GM18507 (cell line): Measurements from ENCODE around the gene EVA1B.
A peak's percentile ranks its signal among the peaks of the same experiment; 100 is the strongest.

Experiments used
- DNase-seq: peaks from one replicate; pipeline ENCODE4 v3.0.0; 2011; ENCODE audit warnings: low read depth; ENCODE audit not compliant: insufficient read length; ENCODE audit errors: extremely low spot score
- FAIRE-seq: peaks from 2 replicates; lab custom pipeline; 2011; peaks lifted over from hg19 to GRCh38; lab: Jason Lieb, UNC

EVA1B gene, protein sequence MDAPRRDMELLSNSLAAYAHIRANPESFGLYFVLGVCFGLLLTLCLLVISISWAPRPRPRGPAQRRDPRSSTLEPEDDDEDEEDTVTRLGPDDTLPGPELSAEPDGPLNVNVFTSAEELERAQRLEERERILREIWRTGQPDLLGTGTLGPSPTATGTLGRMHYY

DNA sequence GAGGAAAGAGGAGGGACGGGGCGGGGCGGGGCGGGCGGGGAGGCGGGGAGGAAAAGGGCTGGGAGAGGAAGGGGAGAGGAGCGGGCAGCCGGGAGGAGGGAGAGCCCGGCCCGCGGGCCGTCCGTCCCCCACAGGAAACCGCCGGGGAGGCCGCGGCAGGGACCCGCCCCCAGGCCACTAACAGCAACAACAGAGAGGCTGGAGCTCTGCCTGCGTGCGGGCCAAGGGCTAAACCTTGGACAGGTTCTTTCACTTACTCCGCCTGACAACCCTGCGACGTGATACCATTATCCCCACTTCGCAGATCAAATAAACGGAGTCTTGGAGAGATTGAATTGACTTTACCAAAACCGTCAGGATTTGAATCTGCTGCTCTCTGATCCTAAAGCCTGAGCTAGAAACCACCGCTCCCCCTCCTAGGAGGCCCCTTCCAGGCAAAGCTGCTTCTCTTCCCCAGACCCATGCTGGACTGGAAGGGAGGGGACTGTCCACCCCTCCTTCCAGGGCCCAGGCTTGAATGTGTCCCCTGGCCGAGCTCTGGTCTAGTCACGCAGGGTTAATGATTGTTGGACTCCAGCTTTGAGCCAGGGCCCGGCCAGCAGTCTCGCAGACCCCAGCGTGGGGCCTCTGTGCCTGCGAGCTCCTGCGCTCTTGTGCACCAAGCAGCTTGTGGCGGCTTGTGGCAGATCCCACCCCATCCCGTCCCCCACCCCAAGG lies at the start of gene EVA1B:
EVA1B (minus strand) TSS at position 10 of the 717 bp plus-strand sequence. CDS start 608 bp downstream, outside the sequence.
- FAIRE-seq (peak; percentile 71), DNase-seq (no peak)

DNA sequence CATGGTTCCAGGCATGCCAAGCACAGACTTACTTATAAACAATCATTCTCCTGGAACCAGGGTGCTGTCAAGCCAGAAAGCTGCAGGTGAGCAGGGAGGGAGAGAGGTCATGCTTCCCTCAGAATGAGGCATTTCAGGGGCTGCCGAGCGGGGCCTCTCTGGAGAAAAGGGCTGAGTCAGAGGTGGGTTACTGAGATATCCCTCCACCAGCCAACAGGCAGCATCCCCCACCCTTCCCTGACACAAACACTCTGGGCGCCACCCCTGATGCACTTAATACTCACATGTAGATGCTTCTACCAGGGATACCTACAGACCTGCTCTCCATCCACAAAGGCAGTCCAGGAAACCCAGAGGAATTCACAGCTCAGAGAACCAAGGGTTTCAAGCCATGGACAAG lies 49.2 kb upstream of the EVA1B start:
- DNase-seq (no peak), FAIRE-seq (no peak)

DNA sequence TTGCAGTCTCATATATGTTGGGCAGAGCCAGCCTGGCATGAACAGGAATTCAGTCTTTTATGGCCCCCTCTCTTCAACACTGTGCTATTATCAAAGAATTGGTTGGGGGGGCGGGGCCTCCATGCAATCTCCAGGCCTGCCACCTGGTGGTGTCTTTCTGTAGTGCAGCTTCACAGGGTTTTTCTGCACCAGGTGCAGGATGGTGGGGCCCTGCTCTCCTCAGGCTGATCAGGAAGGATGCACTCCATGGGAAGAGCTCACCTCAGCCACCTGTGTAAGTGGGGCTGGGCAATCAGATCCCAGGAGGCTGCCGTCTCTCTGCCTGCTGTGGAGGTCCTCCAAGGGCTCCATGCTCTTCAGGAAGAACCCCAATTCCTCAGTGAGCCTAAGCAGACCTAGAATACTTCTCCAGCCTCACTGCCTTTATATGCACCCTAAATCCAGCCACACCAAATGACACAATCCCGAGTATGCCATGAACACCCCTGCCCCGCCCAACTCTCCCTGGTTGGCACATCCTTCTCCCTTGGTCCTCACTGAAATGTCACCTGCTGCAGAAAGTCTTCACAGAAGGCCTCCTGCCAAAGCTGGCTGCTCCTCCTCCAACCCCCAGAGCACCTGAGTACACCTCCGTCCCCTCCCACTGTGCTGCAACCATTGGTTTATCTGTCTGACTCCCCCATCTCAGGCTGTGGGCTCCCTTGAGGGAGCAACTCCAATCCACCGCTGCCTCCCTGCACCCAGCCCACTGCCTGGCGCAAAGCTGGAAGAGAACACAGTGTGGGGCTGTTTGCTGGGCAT lies 45.8 kb upstream of the EVA1B start:
- FAIRE-seq, result peak; percentile 95

DNA sequence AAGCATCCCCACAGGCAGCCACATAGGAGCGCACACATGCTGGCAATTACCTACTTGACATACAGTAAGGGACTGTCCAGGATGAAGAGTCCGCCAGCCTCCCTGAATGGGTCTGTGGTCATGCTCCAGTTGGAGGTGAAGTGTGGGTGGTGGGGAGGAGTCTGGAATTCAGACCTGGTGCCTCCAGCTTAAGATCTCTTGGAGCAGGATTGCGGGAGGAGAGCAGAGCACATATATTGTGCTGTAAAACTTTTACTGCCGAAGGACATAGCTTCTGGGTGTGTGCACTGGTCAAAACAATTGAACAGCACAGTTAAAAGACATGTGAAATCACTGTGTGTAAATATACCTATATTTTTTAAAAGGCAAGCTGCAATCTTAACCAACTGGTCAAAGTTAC lies 44.4 kb upstream of the EVA1B start:
- FAIRE-seq (no peak), DNase-seq (no peak)

More for the DNA sequence above, 45.8 kb upstream of the EVA1B start:
- DNase-seq, result no peak

DNA sequence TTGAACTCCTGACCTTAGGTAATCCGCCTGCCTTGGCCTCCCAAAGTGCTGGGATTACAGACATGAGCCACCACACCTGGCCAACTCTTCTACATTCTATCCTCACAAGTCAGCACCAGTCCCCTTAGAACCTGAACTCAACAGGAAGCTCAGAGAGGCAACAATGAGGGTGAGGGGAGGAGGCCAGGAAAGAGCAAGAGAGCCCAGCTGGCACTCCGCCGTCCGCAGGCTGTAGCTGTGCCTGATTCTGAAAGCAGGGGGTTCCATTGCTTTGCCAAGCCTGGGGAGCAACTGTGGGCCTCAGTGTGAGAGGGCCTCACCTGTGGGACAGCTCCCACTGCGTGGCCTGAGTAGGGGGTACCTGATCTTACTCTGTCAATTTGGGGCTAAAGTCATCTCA lies 43.6 kb upstream of the EVA1B start:
- FAIRE-seq (no peak), DNase-seq (no peak)

DNA sequence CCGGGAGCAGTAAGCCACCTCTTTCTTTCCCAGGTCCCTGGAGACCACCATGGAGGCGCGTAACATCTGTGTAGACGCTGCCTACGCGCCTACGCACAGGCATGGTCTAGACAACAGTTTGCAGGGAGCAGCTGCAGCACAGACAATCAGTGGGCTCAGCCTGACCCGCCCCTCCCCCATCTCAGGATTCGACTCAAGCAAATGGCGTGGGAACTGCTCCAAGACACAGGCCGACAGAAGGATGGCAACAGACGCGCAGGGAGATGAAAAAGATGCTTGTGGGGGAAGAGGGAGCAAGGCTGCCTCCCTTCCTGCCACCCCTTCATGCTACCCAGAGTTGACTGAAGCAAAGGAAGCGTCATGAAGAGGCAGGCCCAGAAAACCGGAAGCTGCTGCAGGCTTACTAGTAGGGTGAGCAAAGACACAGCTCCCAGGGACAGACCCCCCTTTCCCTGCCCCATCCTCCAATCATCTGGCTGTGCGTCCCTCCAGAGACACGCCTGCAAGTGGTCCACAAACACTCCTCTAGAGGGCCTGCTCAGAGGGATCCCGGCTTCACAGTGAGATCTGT lies 42.7 kb upstream of the EVA1B start:
- no peak for FAIRE-seq
- DNase-seq, result no peak

DNA sequence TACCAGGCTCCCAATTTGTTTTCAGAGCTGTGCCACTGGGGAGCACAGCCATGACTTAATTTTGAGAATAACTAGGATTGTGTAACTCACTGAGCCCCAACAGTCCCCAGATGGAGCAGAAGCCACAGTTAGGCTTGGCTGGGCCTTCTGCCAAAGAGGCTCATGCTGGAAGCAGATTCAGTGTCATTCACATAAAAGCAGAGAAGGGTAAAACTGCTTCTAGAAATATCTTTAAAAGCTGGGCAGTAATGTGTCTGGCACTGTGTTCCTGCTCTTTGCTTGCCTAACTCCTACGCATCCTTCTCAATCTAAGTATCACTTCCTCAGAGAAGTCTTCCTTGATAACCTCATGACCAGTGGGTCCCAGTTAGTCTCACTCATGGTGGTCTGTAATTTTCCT lies 41.9 kb upstream of the EVA1B start:
- FAIRE-seq, result no peak
- no peak for DNase-seq

DNA sequence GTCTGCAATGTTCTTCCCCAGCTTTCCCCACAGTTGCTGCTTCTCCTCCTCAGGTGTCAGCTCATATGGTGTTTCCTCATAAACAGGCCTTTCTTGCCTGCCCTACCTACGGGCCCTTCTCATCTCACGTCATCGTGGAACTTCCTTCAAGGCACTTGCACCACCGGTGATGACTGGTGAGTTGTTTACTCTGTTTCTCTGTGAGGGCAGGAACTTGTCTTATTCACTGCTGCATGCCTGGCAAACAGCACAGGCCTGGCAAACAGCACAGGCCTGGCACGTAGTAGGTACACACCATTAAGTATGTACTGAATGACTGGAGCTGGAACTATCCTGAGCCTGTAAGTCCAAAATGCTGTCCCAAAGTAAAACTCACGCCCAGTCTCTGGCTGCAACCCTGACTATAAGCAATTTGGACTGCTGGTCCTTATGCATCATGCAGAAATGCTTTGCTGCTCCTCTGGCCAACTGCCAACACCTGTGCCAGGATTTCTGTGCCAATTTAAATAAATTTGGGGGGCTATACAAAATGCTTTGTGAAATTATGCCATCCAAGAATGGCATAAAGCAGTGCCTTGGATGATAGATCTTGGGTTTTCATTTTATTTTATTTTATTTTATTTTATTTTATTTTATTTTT lies 36.6 kb upstream of the EVA1B start:
- DNase-seq (no peak), FAIRE-seq (no peak)

DNA sequence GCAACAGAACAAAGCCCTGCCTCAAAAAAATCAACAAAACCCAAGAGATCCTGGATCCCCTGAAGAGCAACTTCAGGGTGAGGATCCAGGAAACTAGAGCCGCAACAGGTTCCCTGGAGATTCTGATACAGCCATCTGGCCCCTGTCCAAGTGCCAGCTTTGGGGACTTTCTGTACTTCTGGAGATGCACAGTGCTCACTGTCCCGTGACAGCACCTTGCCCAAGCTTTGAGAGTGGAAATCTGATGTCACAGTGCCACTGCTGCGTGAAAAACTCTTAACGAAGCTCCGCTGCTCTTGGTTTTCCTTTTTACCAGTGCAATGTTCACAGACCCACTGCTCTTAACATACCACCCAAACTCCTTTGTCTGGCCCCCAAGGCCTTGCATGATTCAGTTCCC lies 35.9 kb upstream of the EVA1B start:
- FAIRE-seq (no peak), DNase-seq (no peak)

DNA sequence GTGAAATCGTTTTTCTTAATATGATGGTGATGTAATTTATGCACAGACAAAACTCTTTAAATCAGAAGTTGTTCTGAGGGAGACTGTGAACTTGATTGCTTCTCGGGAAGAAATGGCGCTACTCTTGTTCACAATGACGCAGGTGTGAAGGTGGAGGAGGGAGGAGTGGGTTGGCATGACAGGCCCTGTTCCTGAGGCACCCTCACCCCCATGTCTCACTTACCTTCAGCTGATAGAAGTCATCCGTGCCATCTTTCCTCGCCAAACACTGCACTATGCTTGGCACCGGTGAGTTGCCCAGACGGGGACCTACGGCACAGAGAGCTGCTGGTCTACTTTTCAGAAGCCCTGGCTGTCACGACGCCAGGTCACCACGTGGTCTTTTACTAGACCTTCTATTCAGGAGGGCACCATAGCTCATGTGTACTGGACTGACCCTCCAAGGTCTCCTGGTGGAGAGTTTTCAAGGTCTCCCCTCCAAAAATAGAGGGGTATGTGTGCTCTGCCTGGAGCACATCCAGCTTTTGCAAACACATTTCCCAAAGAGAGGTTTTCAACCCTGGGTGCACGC lies 35.2 kb upstream of the EVA1B start:
- DNase-seq (no peak), FAIRE-seq (no peak)

DNA sequence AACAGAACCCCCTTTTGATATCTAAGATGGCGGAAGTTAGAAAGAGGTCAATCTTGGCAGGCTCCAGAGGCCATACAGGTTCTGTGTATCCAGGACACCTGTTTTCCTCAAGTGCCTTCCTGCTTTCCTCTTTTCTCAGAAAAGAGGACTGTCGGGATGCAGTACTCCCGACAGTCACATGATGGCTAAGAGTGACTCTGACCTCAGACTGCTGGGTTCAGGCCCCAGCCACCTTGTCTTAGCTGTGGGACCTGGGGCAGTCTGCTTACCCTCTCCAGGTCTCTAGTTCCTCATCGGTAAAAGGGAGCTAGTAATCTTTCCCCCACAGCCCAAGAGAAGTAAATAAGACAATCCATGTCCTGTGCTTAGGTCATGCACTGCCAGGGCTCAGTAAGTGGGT lies 32.4 kb upstream of the EVA1B start:
- no peak for FAIRE-seq

DNA sequence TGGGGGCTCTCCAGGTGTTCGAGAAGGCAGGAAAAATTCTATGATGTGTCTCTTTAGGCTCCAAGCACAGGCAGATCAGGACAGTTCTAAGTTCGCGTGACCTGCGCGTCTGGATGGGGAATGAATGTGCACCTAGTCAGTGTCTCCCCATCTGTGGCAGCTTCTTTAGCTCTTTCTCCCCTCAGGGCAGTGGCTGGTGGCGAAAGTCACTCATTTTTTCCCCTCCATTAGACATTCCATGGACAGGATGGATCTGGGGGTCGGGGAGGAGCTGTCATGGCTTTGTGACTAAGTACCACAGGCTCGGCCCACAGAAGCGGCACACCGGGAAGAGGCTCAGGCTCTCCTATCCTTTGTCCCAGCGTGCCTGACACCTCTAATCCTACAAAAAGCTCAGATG lies 31.0 kb upstream of the EVA1B start:
- DNase-seq, result no peak

More for the DNA sequence above, 32.4 kb upstream of the EVA1B start:
- no peak for DNase-seq

DNA sequence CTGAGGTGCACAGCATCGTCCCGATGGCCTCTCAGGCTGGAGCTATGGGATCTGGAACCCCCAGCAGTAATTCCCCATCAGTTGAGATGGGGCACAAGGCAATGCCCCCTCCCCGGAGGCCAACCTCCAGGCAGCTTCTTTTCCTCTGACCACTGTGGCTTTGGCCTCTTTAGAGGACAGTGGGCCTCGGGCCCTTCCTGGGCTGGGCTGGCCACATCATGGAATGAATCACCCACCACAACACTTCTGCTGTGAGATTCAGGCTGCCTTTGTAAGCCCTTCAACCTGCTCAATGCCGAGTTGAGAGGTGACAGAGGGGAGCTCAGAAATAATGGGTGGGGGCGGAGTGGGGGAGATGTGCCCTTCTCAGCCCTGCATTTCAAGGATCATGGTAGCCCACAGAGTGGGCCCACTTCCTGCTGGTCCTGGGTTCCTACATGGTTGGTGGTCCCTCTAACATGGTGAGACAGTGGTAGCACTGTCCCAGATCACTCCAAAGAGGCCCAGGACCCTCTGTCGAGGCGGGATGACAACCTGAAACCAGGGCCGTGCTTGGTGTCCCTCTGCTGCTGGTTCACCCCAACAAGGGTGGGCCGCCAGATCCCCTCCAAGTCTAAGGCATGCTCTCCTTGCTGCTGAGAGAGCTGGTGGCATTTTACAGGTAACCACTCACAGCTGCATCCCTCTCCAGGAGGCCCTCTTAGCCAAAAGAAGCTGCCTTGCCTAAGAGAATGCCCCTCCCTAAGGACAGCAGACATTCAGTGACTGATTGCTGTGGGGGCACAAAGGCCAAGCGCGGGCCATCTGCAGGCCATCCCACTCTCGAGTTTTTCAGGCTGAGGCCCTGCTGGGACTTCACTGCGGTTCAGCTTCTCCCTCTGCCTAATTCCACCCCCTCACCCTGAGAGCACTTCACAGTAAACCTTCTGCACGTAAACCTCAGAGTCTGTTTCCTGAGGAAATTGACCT lies 29.7 kb upstream of the EVA1B start:
- no peak for DNase-seq
- FAIRE-seq, result no peak

More for the DNA sequence above, 31.0 kb upstream of the EVA1B start:
- FAIRE-seq, result no peak

DNA sequence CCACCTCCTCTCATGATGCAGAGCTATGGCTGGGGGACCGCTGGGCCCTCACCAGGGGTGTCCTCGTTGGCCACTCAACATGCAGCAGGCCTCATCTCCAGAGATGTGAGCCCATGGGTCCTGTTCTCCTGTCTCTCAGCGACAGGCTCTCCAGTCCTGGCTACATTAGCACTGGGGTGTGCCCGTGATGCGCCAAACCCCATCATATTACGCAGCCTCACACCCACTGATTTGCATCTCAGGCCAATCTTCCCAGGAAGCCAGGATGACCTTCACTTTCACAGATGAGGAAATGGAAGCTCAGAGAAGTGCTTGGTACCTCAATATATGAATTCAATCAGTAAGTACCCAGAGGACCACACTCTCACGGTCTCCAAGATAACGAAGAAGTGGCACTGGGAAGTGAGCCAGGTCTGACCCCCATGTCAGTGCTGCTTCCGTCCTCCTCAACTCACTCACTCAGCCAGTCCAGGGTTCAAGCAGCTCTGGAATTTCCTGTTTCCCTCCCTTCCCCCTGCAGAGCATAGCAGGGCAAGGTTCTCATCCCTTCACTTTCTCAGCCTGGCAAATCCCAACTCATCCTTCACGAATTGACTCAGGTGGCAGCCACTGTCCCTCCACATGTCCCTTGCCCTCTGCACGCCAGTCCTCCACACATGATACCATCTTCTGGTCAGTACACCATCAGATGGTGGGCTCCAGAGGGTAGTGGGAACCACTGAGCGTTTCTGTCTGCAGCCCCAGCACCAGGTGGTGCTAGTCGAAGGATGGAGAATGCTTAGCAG lies 28.9 kb upstream of the EVA1B start:
- FAIRE-seq, result no peak

DNA sequence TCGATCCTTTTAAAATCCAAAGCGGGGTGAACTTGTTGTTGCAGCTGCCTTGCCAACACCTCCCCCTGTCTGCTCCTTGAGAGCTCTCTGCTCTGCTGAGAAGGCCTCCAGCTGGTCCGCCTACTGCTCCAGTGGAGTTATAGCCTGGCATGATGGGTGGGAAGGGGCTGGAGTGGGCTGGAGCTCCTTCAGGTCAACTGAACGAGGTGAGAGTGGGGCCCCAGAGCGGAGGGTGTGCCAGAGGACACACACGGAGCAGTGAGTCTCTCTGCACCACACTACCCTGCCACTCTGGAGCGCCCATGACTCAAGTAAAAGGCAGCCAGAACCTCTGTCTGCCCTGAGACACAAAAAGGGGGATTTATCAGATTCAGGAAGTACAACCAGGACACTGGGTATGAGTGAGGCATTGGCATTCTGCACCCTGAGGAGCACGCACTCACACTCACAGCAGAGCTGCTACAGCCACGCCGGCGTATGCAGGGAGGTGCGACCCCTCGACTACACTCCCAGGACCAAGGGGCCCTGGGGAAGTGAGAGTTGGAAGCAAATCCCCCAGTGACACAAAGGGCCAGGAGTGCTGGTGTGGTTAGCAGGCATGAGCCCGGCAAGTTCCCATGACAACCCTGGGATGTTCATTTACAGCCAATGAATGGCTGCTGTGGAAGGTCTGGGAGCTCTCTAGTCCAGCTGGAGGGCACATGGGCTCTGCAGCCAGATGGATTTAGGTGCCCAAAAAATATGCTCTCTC lies 28.0 kb upstream of the EVA1B start:
- FAIRE-seq (no peak), DNase-seq (no peak)

More for the DNA sequence above, 28.9 kb upstream of the EVA1B start:
- no peak for DNase-seq

DNA sequence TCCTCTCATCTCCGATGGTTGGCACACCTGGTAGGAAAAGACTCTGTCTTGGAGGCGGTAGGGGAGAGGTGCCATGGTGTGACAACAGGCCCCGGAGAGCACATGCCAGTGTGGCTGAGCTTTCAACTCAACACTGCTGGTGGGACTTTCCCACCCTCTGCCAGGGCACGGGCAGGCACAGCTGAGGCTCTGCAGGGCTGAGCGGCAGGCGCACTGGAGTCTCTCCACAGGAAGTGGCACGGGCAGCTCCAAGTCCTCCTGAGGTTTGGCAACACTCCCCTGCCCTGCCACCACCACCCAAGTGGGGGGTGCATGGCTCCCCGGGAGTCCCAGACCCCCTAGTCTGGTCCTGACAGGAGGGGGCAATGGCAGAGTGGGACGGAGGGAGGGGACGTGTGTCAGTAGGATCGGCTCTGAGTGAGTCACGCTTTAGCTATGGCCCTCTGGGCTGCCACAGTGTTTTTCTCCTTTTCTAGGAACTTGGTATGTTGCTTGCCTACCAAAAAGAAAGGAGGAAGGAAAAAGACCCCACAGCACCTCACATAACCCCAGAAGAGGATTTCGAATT lies 27.3 kb upstream of the EVA1B start:
- DNase-seq (no peak), FAIRE-seq (no peak)

DNA sequence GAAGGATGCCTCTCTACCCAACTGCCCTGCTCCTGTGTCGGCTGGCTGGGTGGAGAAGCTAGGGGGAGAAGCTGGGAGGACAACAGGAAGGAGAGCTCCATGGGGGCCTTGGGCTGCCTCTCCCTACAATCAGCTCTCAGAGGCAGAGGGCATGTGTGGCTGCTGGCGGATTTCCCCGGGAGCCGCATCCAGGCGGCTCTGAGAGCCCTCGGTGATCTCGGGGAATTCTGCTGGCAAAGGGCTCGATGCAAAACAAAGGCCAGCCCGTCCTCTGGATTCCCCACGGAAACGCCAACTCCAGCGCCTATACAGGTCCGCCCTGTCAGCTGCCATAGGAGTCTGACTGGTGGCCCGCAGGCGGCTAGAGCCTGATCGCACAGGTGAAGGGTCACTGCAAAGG lies 26.4 kb upstream of the EVA1B start:
- DNase-seq (no peak), FAIRE-seq (no peak)
